Amniotic epithelial cell (primary cell): ENCODE data around the gene OMP.
A peak's percentile ranks its signal among the peaks of the same experiment; 100 is the strongest.

ENCODE experiments used
- DNase-seq: peaks from one replicate; pipeline ENCODE4 v3.0.0-alpha.2; 2010; ENCODE audit warnings: low read depth

Gene OMP

GRCh38 chr11:77140231-77140851 is 37.7 kb downstream of the OMP start:
- DNase-seq = peak; percentile 73

DNA sequence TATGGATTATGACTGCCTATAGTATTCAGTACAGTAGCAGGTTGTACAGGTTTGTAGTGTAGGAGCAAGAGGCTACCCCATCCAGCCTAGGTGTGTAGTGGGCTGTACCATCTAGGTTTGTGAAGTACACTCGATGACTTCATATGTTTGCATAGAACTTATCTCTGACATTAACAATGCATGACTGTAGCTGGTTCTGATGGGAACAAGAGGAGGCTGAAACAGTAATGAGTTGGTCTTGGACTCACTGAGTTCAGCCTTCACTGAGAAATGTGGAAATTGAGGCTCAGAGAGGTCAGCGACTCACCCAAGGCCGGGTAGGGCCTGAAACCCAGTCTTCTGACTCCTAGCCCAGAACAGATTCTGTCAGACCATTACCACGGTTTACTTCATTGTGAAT is 38.4 kb downstream of the OMP start:
- peak; percentile 93 for DNase-seq

GRCh38 chr11:77141475-77141874 is 38.8 kb downstream of the OMP start:
- DNase-seq = no peak

GRCh38 chr11:77142091-77142975 is 39.7 kb downstream of the OMP start:
- DNase-seq = no peak

GRCh38 chr11:77143405-77144020 is 40.9 kb downstream of the OMP start:
- no peak for DNase-seq

GRCh38 chr11:77144196-77144856 is 41.7 kb downstream of the OMP start:
- no peak for DNase-seq

DNA sequence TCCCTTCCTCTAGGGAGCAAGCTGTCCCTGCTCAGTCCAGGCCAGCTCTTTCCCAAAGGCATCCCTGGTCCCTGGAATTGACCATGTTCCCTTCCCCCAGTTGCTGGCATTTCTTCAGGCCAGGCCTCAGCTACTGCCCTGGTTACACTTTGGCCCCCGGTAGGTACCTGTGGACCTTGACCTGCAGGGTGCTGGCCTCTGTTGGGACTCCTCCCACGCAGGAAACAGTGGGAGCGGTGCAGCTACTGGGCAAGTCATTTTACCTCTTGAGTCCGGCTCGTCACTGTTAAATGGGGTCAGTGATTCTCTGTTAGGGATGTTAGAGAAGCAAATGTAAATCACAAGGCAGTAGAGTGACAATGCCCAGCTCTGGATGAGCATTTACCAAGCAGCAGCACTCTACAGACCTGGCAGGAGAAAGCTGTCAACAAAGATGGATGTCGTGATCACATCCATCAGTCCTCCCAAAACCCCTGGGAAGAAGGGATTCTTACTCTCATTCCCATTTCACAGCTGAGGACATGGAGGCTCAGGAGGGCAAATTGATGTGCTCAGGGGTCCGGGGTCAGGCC is 42.3 kb downstream of the OMP start:
- no peak for DNase-seq

DNA sequence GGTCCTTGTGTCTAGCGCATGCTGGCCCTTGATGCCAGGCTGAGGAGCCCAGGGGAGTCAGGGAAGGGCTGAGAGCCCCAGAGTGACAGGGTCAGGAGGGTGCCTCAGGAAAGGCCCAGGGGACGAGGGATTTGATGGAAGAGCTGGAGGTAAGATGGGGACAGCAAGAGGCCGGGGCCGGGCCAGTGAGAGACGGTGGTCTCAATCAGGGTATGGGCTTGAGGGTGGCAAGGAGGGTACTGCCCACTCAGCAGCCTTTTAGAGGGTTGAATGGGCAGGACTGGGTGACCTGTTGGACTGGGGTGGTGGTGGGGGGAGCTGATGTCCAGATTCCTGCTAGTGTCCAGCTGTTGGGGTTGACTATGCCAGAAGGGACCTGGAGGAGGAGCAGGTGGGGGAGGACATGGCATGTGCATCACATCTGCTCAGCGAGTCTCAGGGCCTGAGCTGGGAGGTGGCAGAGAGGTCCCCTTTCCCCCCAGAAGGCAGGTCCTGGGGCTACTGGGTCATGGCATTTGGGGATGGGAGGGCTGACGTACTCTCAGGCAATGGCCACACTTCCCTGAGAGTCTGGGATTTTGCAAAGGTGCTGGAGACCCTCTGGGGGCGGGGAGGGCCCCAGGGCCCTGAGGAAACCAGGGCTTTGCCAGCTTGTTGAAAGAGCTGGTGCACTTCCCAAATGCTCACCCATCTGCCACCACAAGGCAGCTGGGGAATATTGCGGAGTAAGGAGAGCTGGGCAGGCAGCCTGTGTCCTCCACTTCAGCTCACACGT is 43.8 kb downstream of the OMP start:
- no peak for DNase-seq

DNA sequence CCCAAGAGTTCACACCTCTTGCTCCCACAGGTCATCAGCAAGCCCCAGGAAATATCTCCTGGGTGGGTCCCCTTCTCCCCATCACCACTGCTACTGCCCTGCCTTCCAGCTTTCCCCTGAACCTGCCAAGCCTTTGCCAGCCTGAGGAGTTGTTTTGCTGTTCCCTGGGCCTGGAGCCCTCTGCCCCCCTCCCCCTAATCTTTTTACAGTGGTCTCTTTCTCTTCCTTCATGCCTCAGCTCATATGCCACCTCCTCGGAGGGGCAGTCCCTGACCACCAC is 44.3 kb downstream of the OMP start:
- no peak for DNase-seq

GRCh38 chr11:77147668-77148321 is 45.2 kb downstream of the OMP start:
- peak; percentile 21 for DNase-seq

DNA sequence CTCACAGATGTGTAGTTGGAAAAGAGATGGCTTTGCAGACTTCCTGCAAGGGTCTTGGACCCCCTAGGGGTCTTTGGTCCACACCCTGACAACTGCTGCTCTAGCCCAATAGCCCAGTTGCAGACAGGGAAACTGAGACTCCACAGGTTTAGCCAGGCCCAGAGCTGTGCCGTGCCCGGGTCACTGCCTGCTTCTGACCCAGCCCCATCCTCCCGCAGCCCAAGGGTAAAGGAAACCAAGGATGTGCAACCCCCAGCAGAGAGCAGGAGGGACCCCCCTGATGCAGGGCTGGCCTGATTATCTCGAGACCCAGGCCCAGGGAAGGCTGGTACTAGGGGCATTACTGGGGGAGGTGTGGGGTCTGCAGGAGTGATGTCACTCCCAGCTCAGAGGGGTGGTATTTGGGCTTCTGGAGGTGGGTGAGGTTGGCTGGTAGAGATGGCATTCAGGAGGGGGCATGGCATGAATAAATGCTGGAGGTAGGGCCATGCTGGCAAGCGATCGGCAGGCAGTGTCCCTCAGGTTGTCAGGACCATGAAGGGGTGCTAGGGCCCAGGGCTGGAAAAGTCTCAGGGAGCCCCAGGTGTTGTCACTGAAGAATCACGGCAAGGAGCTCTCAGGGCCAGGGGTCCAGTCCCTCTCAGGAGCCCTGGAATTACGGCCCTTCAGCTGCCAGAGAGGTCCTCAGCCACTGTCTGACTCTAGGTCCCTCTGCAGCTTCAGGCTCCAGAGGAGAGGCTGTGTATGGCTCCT is 46.5 kb downstream of the OMP start:
- no peak for DNase-seq

DNA sequence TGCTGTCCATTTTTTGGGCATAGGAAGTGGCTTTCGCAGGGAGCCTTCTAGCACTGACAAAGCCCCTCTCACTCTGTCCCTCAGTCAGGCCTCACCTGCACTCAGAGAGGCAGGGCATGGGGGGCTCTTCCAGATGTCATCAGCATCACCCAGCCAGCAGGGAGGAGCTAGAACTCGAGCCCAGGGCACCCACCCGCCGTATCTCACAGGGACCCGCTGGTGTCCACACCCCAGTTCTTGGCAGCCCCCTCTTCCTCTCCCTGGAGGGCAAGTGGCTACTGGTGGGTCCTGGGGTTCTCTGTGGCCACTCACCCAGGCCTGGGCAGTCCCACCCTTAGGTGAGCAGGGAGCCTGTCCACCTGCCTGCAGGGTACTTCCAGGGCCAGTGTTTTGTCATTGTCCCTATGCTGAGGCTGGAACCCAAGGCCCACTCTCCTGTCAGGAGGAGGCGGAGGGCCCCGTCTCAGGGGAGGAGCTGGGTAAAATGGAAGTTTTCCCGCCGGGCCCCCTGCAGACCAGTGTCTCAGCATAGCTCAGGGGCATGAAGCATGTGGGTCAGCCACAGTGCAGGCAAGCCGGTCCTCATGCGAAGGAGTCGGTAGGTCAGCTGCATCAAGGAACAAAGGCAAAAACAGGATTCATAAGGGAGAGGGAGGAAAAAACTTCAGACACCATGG is 47.2 kb downstream of the OMP start:
- no peak for DNase-seq

- DNase-seq = no peak
Observed at GRCh38 chr11:77150836-77151235, 48.2 kb downstream of the OMP start.

- peak; percentile 81 for DNase-seq
Observed at GRCh38 chr11:77151804-77152509, 49.3 kb downstream of the OMP start.

- peak; percentile 64 for DNase-seq
Observed at GRCh38 chr11:77152846-77153245, 50.2 kb downstream of the OMP start.
